Measurements from ENCODE around the gene CDKN2B-AS1. TPM values are rescaled to one million over a fixed set of nuclear protein-coding genes. Genes with fewer than 3 reads are reported as not detected.

CDKN2B-AS1 gene
- total and polyA plus RNA-seq, 2 experiments from 2014 or later = 0.14 TPM; not detected in 1

- peaks cover 88% of the 10 kb centered on the region for H3K27me3 Mint-ChIP-seq (ENCODE audit: insufficient read depth, low read depth, poor library complexity)
- Histone ChIP-seq H2AFZ (no peak overlapping the region), H3K36me3 (ENCODE audit: insufficient read depth) (no peaks in the 10 kb centered on the region), H3F3A (replicated peaks; ENCODE audit: low read depth) (peaks cover 34% of the 10 kb centered on the region), H4K20me1 (replicated peaks; ENCODE audit: insufficient read depth) (peaks cover 24% of the 10 kb centered on the region), H3K4me2 (no peak overlapping the region), H3K9me2 (ENCODE audit: insufficient read depth) (no peaks in the 10 kb centered on the region), H3K4me3 (no peak overlapping the region), H3K27ac (ENCODE audit: low read depth) (no peak overlapping the region), H3K4me1 (ENCODE audit: insufficient read depth) (peaks cover 43% of the 10 kb centered on the region), H3K79me2 (replicated peaks; ENCODE audit: insufficient read depth) (no peaks in the 10 kb centered on the region), H3K27me3 (ENCODE audit: insufficient read depth) (peaks cover 97% of the 10 kb centered on the region)
- H3K27ac Mint-ChIP-seq = no peak overlapping the region
- H3K9me3 Mint-ChIP-seq = 0 out of 3 replicates have a peak, but pooled peaks cover 3% of the 10 kb centered on the region
- peak; percentile 43 for TF ChIP-seq EZH2 (IDR thresholded peaks at IDR 0.05; ENCODE audit: low read depth, unreplicated experiment)
- no peak for TF ChIP-seq ZNF331 (CRISPR knock-in tag; IDR thresholded peaks at IDR 0.05; ENCODE audit: low read depth)
- no peak overlapping the region for H3K4me3 Mint-ChIP-seq
- DNase-seq (ENCODE audit: low spot score) = no peak
- no peaks in the 10 kb centered on the region for H3K36me3 Mint-ChIP-seq (ENCODE audit: low read depth)
- no peak for ATAC-seq
- peaks cover 32% of the 10 kb centered on the region for H3K4me1 Mint-ChIP-seq
Observed at GRCh38 chr9:21991072-21991959, 3.3 kb upstream of the CDKN2B-AS1 start.

- TF ChIP-seq NANOG (IDR thresholded peaks at IDR 0.05; ENCODE audit: borderline replicate concordance) = no peak
- TF ChIP-seq CREB1 (CRISPR knock-in tag; IDR thresholded peaks at IDR 0.05; ENCODE audit: low read depth) = no peak
- no peak for TF ChIP-seq REST (IDR thresholded peaks at IDR 0.05; ENCODE audit: unreplicated experiment)
- no peak for TF ChIP-seq JUNB (IDR thresholded peaks at IDR 0.05; ENCODE audit: unreplicated experiment)
- TF ChIP-seq EZH2 (IDR thresholded peaks at IDR 0.05; ENCODE audit: low read depth, unreplicated experiment) = peak; percentile 41
- Histone ChIP-seq H3K36me3 (ENCODE audit: insufficient read depth) (no peaks in the 10 kb centered on the region), H3F3A (replicated peaks; ENCODE audit: low read depth) (peaks cover 34% of the 10 kb centered on the region), H4K20me1 (replicated peaks; ENCODE audit: insufficient read depth) (peaks cover 24% of the 10 kb centered on the region), H3K27me3 (ENCODE audit: insufficient read depth) (peaks cover 96% of the 10 kb centered on the region), H2AFZ (no peak overlapping the region), H3K9me2 (ENCODE audit: insufficient read depth) (no peaks in the 10 kb centered on the region), H3K4me1 (ENCODE audit: insufficient read depth) (peaks cover 50% of the 10 kb centered on the region), H3K79me2 (replicated peaks; ENCODE audit: insufficient read depth) (no peaks in the 10 kb centered on the region), H3K27ac (ENCODE audit: low read depth) (no peak overlapping the region), H3K4me3 (peak overlapping the region; percentile 61), H3K4me2 (peak overlapping the region; percentile 87)
- peak overlapping the region; percentile 65 for H3K4me3 Mint-ChIP-seq
- DNase-seq (ENCODE audit: low spot score) = no peak
- H3K36me3 Mint-ChIP-seq (ENCODE audit: low read depth) = no peaks in the 10 kb centered on the region
- H3K27ac Mint-ChIP-seq = no peak overlapping the region
- ATAC-seq = no peak
- peaks cover 46% of the 10 kb centered on the region for H3K4me1 Mint-ChIP-seq
- H3K9me3 Mint-ChIP-seq = 0 out of 3 replicates have a peak, but pooled peaks cover 3% of the 10 kb centered on the region
- peaks cover 90% of the 10 kb centered on the region for H3K27me3 Mint-ChIP-seq (ENCODE audit: insufficient read depth, low read depth, poor library complexity)
Observed at GRCh38 chr9:21993007-21993406, 1.6 kb upstream of the CDKN2B-AS1 start.

Measured in GM23338 (cell line).